Neural progenitor cell (in vitro differentiated cells): ENCODE measurements around the gene PLEKHG2. TPM values are rescaled to one million over a fixed set of nuclear protein-coding genes. Genes with fewer than 3 reads are reported as not detected.

ENCODE experiments used
- DNase-seq: peaks from one replicate; pipeline ENCODE4 v3.0.0-alpha.2; 2016; ENCODE audit warnings: low spot score
- H2AFZ ChIP-seq: fragments of 200-600 bp; sonication (generic); replicated peaks from 2 replicates; pipeline ENCODE4 v1.6.1; 2016; ENCODE audit warnings: antibody characterized with exemption
- H3F3A ChIP-seq: fragments of 200-600 bp; sonication (generic); 2 replicates; pipeline ENCODE4 v1.6.1; 2016; ENCODE audit warnings: antibody characterized with exemption, low read depth
- H3K27ac ChIP-seq: fragments of 200-600 bp; sonication (generic); 2 replicates; pipeline ENCODE4 v1.5.1; 2016; ENCODE audit warnings: mild to moderate bottlenecking
- H3K27me3 ChIP-seq: fragments of 200-600 bp; sonication (generic); 2 replicates; pipeline ENCODE4 v1.6.1; 2016; ENCODE audit warnings: mild to moderate bottlenecking, moderate library complexity
- H3K36me3 ChIP-seq: fragments of 200-600 bp; sonication (generic); 2 replicates; pipeline ENCODE4 v1.5.1; 2016
- H3K4me1 ChIP-seq: fragments of 200-600 bp; sonication (generic); 2 replicates; pipeline ENCODE4 v1.6.1; 2016; ENCODE audit warnings: mixed run types
- H3K4me2 ChIP-seq: fragments of 200-600 bp; sonication (generic); 2 replicates; pipeline ENCODE4 v1.6.1; 2016
- H3K4me3 ChIP-seq: fragments of 200-600 bp; sonication (generic); 2 replicates; pipeline ENCODE4 v1.5.1; 2016
- H3K79me2 ChIP-seq: fragments of 200-600 bp; sonication (generic); 2 replicates; pipeline ENCODE4 v1.6.1; 2016; ENCODE audit warnings: low read depth
- H3K9ac ChIP-seq: fragments of 200-600 bp; sonication (generic); 2 replicates; pipeline ENCODE4 v1.6.1; 2016
- H3K9me3 ChIP-seq: fragments of 200-600 bp; sonication (generic); 2 replicates; pipeline ENCODE4 v1.5.1; 2016; ENCODE audit warnings: low read depth
- H4K20me1 ChIP-seq: fragments of 200-600 bp; sonication (generic); 2 replicates; pipeline ENCODE4 v1.6.1; 2016; ENCODE audit warnings: low read depth
- H3K27ac Mint-ChIP-seq: 3 replicates; pipeline ENCODE4 v1.8.0; 2021; ENCODE audit warnings: mixed read lengths
- H3K27me3 Mint-ChIP-seq: 2 replicates; pipeline ENCODE4 v1.8.0; 2022; ENCODE audit warnings: low read depth, mild to moderate bottlenecking, inconsistent platforms, moderate library complexity, mixed read lengths; ENCODE audit not compliant: insufficient read depth
- H3K36me3 Mint-ChIP-seq: 3 replicates; pipeline ENCODE4 v1.8.0; 2021; ENCODE audit warnings: mixed read lengths
- H3K4me1 Mint-ChIP-seq: 3 replicates; pipeline ENCODE4 v1.8.0; 2021; ENCODE audit warnings: mixed read lengths
- H3K4me3 Mint-ChIP-seq: 3 replicates; pipeline ENCODE4 v1.8.0; 2021; ENCODE audit warnings: mild to moderate bottlenecking, moderate library complexity, mixed read lengths
- H3K9me3 Mint-ChIP-seq: 3 replicates; pipeline ENCODE4 v1.8.0; 2020; ENCODE audit warnings: mixed read lengths
- CTCF ChIP-seq: fragments of 200-600 bp; sonication (generic); IDR thresholded peaks from 2 replicates; pipeline ENCODE4 v1.5.1; 2017; ENCODE audit warnings: antibody characterized with exemption, mild to moderate bottlenecking
- EZH2 ChIP-seq: fragments of 200-600 bp; sonication (generic); IDR thresholded peaks from 2 replicates; pipeline ENCODE4 v1.6.1; 2017; ENCODE audit warnings: antibody characterized with exemption, mild to moderate bottlenecking, moderate library complexity
- EZH2phosphoT487 ChIP-seq: fragments of 200-600 bp; sonication (generic); IDR thresholded peaks from 2 replicates; pipeline ENCODE4 v1.6.1; 2017; ENCODE audit warnings: antibody characterized with exemption
- total RNA-seq: library from RNA; depleted of rRNA; stranded (reverse); fragments of >200 nt; gene quantifications from 2 replicates; pipeline ENCODE4 v1.2.3, GENCODE V29; 2015; ENCODE audit warnings: low replicate concordance

PLEKHG2 gene
- total RNA-seq, 1 donor from 2014 or later, result 10.7 TPM

GRCh38 chr19:39380521-39381502 lies 31.7 kb upstream of the PLEKHG2 start:
- H3F3A ChIP-seq, result peaks cover 10% of the 10 kb centered on the region
- H3K9me3 ChIP-seq, result no peaks in the 10 kb centered on the region
- no peak overlapping the region for H3K27ac ChIP-seq
- H3K4me1 ChIP-seq, result no peaks in the 10 kb centered on the region
- Mint-ChIP-seq H3K36me3 (peaks cover 43% of the 10 kb centered on the region), H3K4me1 (no peaks in the 10 kb centered on the region), H3K27me3 (peaks cover 2% of the 10 kb centered on the region), H3K4me3 (no peak overlapping the region), H3K9me3 (no peaks in the 10 kb centered on the region), H3K27ac (no peak overlapping the region)
- peaks cover 15% of the 10 kb centered on the region for H4K20me1 ChIP-seq
- no peaks in the 10 kb centered on the region for H3K27me3 ChIP-seq
- no peak for TF ChIP-seq CTCF
- TF ChIP-seq EZH2, result no peak
- no peak for TF ChIP-seq EZH2phosphoT487
- H3K9ac ChIP-seq, result no peak overlapping the region
- no peak overlapping the region for H3K4me3 ChIP-seq
- H3K4me2 ChIP-seq, result no peak overlapping the region
- no peak for DNase-seq
- no peak overlapping the region for H2AFZ ChIP-seq
- no peaks in the 10 kb centered on the region for H3K36me3 ChIP-seq
- H3K79me2 ChIP-seq, result no peaks in the 10 kb centered on the region

GRCh38 chr19:39381910-39382611 lies 30.4 kb upstream of the PLEKHG2 start:
- Histone ChIP-seq H3K79me2 (no peaks in the 10 kb centered on the region), H3K4me3 (no peak overlapping the region), H3K27ac (no peak overlapping the region), H4K20me1 (peaks cover 14% of the 10 kb centered on the region), H3K9ac (no peak overlapping the region), H3K36me3 (no peaks in the 10 kb centered on the region), H3K4me2 (no peak overlapping the region), H2AFZ (no peak overlapping the region), H3F3A (peaks cover 12% of the 10 kb centered on the region), H3K27me3 (no peaks in the 10 kb centered on the region), H3K4me1 (no peaks in the 10 kb centered on the region), H3K9me3 (no peaks in the 10 kb centered on the region)
- Mint-ChIP-seq H3K36me3 (peaks cover 41% of the 10 kb centered on the region), H3K27ac (no peak overlapping the region), H3K9me3 (no peaks in the 10 kb centered on the region), H3K4me1 (no peaks in the 10 kb centered on the region), H3K27me3 (peaks cover 2% of the 10 kb centered on the region), H3K4me3 (no peak overlapping the region)
- no peak for TF ChIP-seq EZH2phosphoT487
- no peak for TF ChIP-seq CTCF
- TF ChIP-seq EZH2, result no peak
- no peak for DNase-seq

GRCh38 chr19:39382991-39383828 lies 29.3 kb upstream of the PLEKHG2 start:
- H3K36me3 ChIP-seq, result no peaks in the 10 kb centered on the region
- H3K9ac ChIP-seq, result no peak overlapping the region
- no peaks in the 10 kb centered on the region for H3K79me2 ChIP-seq
- H3K4me3 ChIP-seq, result no peak overlapping the region
- Mint-ChIP-seq H3K4me3 (no peak overlapping the region), H3K4me1 (no peaks in the 10 kb centered on the region), H3K36me3 (peaks cover 37% of the 10 kb centered on the region), H3K27ac (no peak overlapping the region), H3K9me3 (no peaks in the 10 kb centered on the region), H3K27me3 (peaks cover 2% of the 10 kb centered on the region)
- H3K9me3 ChIP-seq, result no peaks in the 10 kb centered on the region
- no peaks in the 10 kb centered on the region for H3K4me1 ChIP-seq
- no peak for TF ChIP-seq EZH2
- TF ChIP-seq EZH2phosphoT487, result no peak
- no peak for TF ChIP-seq CTCF
- no peak overlapping the region for H2AFZ ChIP-seq
- no peak overlapping the region for H3K4me2 ChIP-seq
- peaks cover 12% of the 10 kb centered on the region for H3F3A ChIP-seq
- no peaks in the 10 kb centered on the region for H3K27me3 ChIP-seq
- peaks cover 14% of the 10 kb centered on the region for H4K20me1 ChIP-seq
- H3K27ac ChIP-seq, result no peak overlapping the region
- no peak for DNase-seq
